GM19238 (cell line): Measurements from ENCODE around the gene MAP2K4.
"Not testable (repeated sequence)": the region's sequence is repeated elsewhere in the genome, so short reads cannot be mapped to it uniquely, and the experiment has no call there.

Source experiments
- DNase-seq: peaks from one replicate; pipeline ENCODE4 v3.0.0; 2011; ENCODE audit warnings: low spot score; ENCODE audit not compliant: insufficient read length

MAP2K4 gene

GRCh38 chr17:12137859-12138258 lies 117.2 kb downstream of the MAP2K4 start:
- no peak for DNase-seq

DNA sequence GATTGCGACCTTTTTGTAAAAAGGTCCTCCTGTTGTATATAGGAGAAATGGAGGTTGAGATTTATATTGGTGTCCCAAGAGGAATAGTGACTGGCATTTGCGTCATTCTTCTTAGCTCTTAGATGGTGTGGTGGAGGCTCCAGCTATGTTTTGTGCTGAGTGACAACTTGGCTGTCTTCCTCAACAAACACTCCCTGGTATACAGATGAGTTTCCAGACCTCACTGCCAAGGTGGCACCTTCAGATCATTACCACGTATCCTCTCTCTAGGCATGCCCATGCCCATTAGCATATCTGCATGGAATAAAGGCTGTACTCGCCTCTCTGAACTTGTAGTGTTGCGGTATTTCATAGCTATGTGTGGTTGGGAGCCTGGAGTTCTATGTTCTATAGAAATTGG lies 120.0 kb downstream of the MAP2K4 start:
- no peak for DNase-seq

- DNase-seq = not testable (repeated sequence)
Measured at GRCh38 chr17:12162187-12162586, 141.5 kb downstream of the MAP2K4 start.

DNA sequence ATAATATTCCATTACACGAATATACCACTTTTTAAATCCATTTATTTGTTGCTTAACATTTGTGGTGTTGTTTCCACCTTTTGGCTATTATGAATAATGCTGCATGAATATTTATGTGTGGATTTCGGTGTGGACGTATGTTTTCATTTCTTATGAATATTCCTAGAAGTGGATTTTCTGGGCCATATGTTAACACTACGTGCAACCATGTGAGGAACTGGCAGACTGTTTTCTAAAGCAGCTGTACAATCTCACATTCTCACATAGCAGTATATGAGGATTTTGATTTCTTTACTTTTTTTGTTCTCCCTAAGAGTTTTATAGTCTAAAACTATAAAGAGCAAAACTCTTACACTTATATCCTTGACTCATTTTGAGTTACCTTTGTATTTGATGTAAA lies 143.4 kb downstream of the MAP2K4 start:
- no peak for DNase-seq

GRCh38 chr17:12178644-12179330 lies 158.1 kb downstream of the MAP2K4 start:
- no peak for DNase-seq

DNA sequence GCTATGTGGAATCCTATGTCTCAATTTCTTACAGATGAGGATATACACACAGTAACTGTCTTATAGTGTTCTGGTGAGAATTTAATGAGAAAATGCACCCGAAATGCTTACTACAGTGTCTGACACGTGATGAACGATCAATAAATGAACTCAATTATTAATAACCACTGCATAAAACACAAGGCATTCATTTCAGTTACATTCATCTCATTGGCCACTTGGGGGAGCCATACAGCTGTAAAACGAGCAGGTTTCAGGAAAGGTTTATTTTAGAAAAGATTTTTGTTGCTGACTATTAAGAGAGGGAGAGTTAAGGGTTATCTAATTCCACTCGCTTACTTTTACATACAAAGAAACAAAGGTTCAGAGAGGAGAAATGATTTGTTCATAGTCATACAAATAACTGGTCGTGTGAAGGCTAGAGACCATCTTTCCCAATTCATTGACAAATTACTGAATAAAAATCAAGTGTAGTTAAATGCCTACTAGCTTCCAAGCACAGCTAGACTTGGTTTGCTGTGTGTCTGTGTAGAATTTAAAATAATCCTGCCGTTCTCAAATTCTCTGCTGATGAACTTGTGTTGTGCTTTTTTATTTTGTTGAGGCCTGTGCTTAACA lies 160.1 kb downstream of the MAP2K4 start:
- peak; percentile 5 for DNase-seq

GRCh38 chr17:12187658-12188057 lies 167.0 kb downstream of the MAP2K4 start:
- no peak for DNase-seq

GRCh38 chr17:12193144-12193735 lies 172.6 kb downstream of the MAP2K4 start:
- DNase-seq = no peak
